Gastroesophageal sphincter (tissue), 3 donors: ENCODE data around the gene ACKR3.

Source experiments
- POLR2A ChIP-seq, 2 donors: fragments of 450-650 bp; IDR thresholded peaks; one replicate each; pipeline ENCODE4 v1.6.1; 2017; ENCODE audit warnings: antibody characterized with exemption in 2 of 2, mild to moderate bottlenecking in 2 of 2, moderate library complexity in 1 of 2
- POLR2AphosphoS5 ChIP-seq: sonication (generic); formaldehyde crosslinking; IDR thresholded peaks from one replicate; pipeline ENCODE4 v1.6.1; 2017; ENCODE audit warnings: antibody characterized with exemption
- TF ChIP-seq, protein P1 (sequence below), 4 experiments: fragments of 200-600 bp in 2 of 4; fragments of 450-650 bp in 2 of 4; sonication (generic) in 1 of 4; IDR thresholded peaks; one replicate each; pipeline ENCODE4 v1.5.1; 2017 to 2019; ENCODE audit warnings: antibody characterized with exemption in 4 of 4, mild to moderate bottlenecking in 2 of 4, moderate library complexity in 2 of 4

GRCh38 chr2:236613612-236614011 is 44.0 kb downstream of the ACKR3 start:
- TF ChIP-seq, protein P1, sequence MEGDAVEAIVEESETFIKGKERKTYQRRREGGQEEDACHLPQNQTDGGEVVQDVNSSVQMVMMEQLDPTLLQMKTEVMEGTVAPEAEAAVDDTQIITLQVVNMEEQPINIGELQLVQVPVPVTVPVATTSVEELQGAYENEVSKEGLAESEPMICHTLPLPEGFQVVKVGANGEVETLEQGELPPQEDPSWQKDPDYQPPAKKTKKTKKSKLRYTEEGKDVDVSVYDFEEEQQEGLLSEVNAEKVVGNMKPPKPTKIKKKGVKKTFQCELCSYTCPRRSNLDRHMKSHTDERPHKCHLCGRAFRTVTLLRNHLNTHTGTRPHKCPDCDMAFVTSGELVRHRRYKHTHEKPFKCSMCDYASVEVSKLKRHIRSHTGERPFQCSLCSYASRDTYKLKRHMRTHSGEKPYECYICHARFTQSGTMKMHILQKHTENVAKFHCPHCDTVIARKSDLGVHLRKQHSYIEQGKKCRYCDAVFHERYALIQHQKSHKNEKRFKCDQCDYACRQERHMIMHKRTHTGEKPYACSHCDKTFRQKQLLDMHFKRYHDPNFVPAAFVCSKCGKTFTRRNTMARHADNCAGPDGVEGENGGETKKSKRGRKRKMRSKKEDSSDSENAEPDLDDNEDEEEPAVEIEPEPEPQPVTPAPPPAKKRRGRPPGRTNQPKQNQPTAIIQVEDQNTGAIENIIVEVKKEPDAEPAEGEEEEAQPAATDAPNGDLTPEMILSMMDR (IDR thresholded peaks at IDR 0.05): no peak
- TF ChIP-seq POLR2A (IDR thresholded peaks at IDR 0.05) (no peak), POLR2AphosphoS5 (no peak)
